Smooth muscle cell (in vitro differentiated cells): ENCODE results near the gene UBE4A. TPM values are rescaled to one million over a fixed set of nuclear protein-coding genes. Genes with fewer than 3 reads are reported as not detected.
A peak's percentile ranks its signal among the peaks of the same experiment; 100 is the strongest.

Source experiments
- DNase-seq: peaks from one replicate; lab custom pipeline; 2025; ENCODE audit not compliant: unreplicated experiment; lab: John Stamatoyannopoulos, UW
- H2AFZ ChIP-seq: fragments of 200-600 bp; sonication (generic); 2 replicates; pipeline ENCODE4 v1.6.0; 2016; ENCODE audit warnings: antibody characterized with exemption, low read depth, mild to moderate bottlenecking
- H3F3A ChIP-seq: fragments of 200-600 bp; sonication (generic); 2 replicates; pipeline ENCODE4 v1.6.0; 2017; ENCODE audit warnings: antibody characterized with exemption, low read depth
- H3K27ac ChIP-seq: fragments of 200-600 bp; sonication (generic); 2 replicates; pipeline ENCODE4 v1.5.1; 2016; ENCODE audit warnings: low read depth, mild to moderate bottlenecking
- H3K27me3 ChIP-seq: fragments of 200-600 bp; sonication (generic); 2 replicates; pipeline ENCODE4 v1.6.1; 2016; ENCODE audit warnings: low read depth, mild to moderate bottlenecking
- H3K36me3 ChIP-seq: fragments of 200-600 bp; sonication (generic); 2 replicates; pipeline ENCODE4 v1.5.1; 2016; ENCODE audit warnings: low read depth
- H3K4me1 ChIP-seq: fragments of 200-600 bp; sonication (generic); 2 replicates; pipeline ENCODE4 v1.5.1; 2016; ENCODE audit warnings: low read depth
- H3K4me2 ChIP-seq: fragments of 200-600 bp; sonication (generic); 2 replicates; pipeline ENCODE4 v1.6.0; 2016; ENCODE audit warnings: mild to moderate bottlenecking
- H3K4me3 ChIP-seq: fragments of 200-600 bp; sonication (generic); 2 replicates; pipeline ENCODE4 v1.5.1; 2016; ENCODE audit warnings: mild to moderate bottlenecking
- H3K79me2 ChIP-seq: fragments of 200-600 bp; sonication (generic); 2 replicates; pipeline ENCODE4 v1.6.0; 2016; ENCODE audit warnings: low read depth, mild to moderate bottlenecking
- H3K9ac ChIP-seq: fragments of 200-600 bp; sonication (generic); 2 replicates; pipeline ENCODE4 v1.6.0; 2016; ENCODE audit warnings: low read depth
- H3K9me3 ChIP-seq: fragments of 200-600 bp; sonication (generic); replicated peaks from 2 replicates; pipeline ENCODE4 v1.5.1; 2016; ENCODE audit warnings: low read depth
- H4K20me1 ChIP-seq: fragments of 200-600 bp; sonication (generic); 2 replicates; pipeline ENCODE4 v1.6.0; 2016; ENCODE audit warnings: low read depth
- WGBS: methylation state at CpG from one replicate; pipeline ENCODE4 v1.1.7; 2016; ENCODE audit warnings: low lambda C conversion rate; 5-methylcytosine and 5-hydroxymethylcytosine counted together
- polyA plus RNA-seq: library from polyadenylated mRNA; unstranded; fragments of >200 nt; fragmentation: Nextera tagmentation; extraction: Ambion mirVana; gene quantifications from 2 replicates; pipeline ENCODE4 v1.2.1, GENCODE V29; 2016
- total RNA-seq: library from RNA; depleted of rRNA; stranded (reverse); fragments of >200 nt; gene quantifications from 2 replicates; pipeline ENCODE4 v1.2.3, GENCODE V29; 2014
- TF ChIP-seq, protein P1 (sequence below): fragments of 200-600 bp; sonication (generic); IDR thresholded peaks from 2 replicates; pipeline ENCODE4 v1.5.1; 2017; ENCODE audit warnings: borderline replicate concordance, mild to moderate bottlenecking, antibody characterized with exemption; ENCODE audit not compliant: insufficient read depth, poor library complexity, severe bottlenecking

Gene UBE4A
- total and polyA plus RNA-seq, 2 experiments from 2014 or later, result 17.3 to 52.4 TPM

DNA sequence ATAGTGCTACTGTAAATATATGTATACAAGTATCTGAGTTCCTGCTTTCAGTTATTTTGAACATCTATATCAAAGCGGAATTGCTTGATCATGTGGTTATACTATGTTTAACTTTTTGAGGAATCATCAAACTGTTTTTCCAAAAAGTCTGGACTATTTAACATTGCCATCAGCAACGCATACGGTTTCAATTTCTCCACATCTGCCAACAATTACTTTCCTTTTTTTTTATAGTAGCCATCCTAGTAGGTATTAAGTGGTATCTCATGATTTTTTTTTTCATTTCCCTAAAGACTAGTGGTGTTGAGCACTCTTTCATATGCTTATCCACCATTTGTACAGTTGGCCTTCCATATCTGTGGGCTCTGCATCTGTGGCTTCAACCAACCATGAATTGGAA, 1.3 kb upstream of the UBE4A start:
- Histone ChIP-seq H3K79me2 (peaks cover 31% of the 10 kb centered on the region), H3K4me3 (no peak overlapping the region), H3K4me1 (peaks cover 9% of the 10 kb centered on the region), H3F3A (peaks cover 7% of the 10 kb centered on the region), H3K27me3 (no peaks in the 10 kb centered on the region), H3K4me2 (no peak overlapping the region), H3K36me3 (no peaks in the 10 kb centered on the region), H2AFZ (peak overlapping the region; percentile 96), H3K9me3 (no peaks in the 10 kb centered on the region), H3K27ac (no peak overlapping the region), H4K20me1 (peaks cover 16% of the 10 kb centered on the region), H3K9ac (no peak overlapping the region)
- no peak for DNase-seq
- TF ChIP-seq, protein P1, sequence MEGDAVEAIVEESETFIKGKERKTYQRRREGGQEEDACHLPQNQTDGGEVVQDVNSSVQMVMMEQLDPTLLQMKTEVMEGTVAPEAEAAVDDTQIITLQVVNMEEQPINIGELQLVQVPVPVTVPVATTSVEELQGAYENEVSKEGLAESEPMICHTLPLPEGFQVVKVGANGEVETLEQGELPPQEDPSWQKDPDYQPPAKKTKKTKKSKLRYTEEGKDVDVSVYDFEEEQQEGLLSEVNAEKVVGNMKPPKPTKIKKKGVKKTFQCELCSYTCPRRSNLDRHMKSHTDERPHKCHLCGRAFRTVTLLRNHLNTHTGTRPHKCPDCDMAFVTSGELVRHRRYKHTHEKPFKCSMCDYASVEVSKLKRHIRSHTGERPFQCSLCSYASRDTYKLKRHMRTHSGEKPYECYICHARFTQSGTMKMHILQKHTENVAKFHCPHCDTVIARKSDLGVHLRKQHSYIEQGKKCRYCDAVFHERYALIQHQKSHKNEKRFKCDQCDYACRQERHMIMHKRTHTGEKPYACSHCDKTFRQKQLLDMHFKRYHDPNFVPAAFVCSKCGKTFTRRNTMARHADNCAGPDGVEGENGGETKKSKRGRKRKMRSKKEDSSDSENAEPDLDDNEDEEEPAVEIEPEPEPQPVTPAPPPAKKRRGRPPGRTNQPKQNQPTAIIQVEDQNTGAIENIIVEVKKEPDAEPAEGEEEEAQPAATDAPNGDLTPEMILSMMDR, result no peak
- WGBS, result 73% methylated on average over 3 of the region's 3 CpGs

DNA sequence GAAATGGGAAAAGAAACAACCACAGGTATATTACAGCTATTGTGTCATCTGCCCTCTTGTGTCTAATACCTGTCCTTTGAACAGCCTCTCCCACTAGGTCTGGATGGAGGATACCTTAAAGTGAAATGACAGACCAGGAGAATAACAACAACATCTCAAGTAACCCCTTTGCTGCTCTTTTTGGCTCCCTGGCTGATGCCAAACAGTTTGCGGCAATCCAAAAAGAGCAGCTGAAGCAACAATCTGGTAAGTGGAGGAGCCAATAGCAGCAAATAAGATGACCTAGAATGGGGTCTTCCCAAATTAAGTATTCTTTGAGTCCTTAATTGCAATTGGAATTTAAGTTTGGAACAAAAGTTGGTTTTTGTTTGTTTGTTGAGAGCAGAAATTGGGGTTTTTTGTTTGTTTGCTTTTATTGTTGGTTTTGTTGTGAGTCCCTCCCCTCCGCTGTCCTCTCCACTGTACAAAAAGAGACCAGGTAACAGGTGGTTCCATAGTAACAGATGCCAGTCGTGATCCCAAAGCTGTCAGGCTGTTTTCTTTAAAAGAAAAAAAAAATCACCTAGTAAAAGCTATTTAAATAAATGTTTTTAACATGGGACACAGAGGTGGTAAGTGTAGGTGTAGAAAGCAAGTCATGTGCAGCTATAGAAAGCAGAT, 5.7 kb downstream of the UBE4A start:
- H3K9me3 ChIP-seq, result no peaks in the 10 kb centered on the region
- peaks cover 32% of the 10 kb centered on the region for H3K79me2 ChIP-seq
- peaks cover 30% of the 10 kb centered on the region for H4K20me1 ChIP-seq
- DNase-seq, result no peak
- H3F3A ChIP-seq, result no peaks in the 10 kb centered on the region
- TF ChIP-seq, protein P1, result no peak
- WGBS, result 97% methylated on average over 3 of the region's 3 CpGs
- H3K27me3 ChIP-seq, result no peaks in the 10 kb centered on the region
- H3K4me2 ChIP-seq, result no peak overlapping the region
- no peak overlapping the region for H3K9ac ChIP-seq
- peaks cover 24% of the 10 kb centered on the region for H3K36me3 ChIP-seq
- no peak overlapping the region for H3K4me3 ChIP-seq
- H2AFZ ChIP-seq, result no peak overlapping the region
- no peak overlapping the region for H3K27ac ChIP-seq
- peaks cover 7% of the 10 kb centered on the region for H3K4me1 ChIP-seq

DNA sequence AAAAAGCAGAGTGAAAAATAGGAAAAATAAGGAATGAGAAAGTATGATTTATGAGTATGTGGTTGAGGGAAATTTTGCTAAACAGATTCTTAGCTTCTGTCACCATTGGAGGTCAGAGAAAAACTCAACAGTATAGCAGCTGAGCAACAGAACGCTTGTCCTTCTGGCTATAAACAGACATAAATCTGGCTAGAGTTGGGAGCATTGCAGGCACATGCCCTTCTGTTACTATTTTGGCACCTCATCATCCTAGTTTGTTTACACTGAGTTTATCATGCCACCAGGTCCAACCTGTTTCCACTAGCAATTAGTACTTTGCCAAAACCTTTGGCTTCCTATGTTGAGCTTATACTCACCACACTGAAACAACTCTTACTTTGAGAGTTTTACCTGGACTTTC, 6.9 kb downstream of the UBE4A start:
- peaks cover 20% of the 10 kb centered on the region for H3K79me2 ChIP-seq
- no peak overlapping the region for H3K4me2 ChIP-seq
- TF ChIP-seq, protein P1, result no peak
- no peak overlapping the region for H3K4me3 ChIP-seq
- 100% methylated on average over 1 of the region's 1 CpG for WGBS
- no peak overlapping the region for H3K9ac ChIP-seq
- H3F3A ChIP-seq, result no peaks in the 10 kb centered on the region
- no peak overlapping the region for H2AFZ ChIP-seq
- no peaks in the 10 kb centered on the region for H3K27me3 ChIP-seq
- no peaks in the 10 kb centered on the region for H3K9me3 ChIP-seq
- no peak for DNase-seq
- no peak overlapping the region for H3K27ac ChIP-seq
- no peaks in the 10 kb centered on the region for H3K4me1 ChIP-seq
- H4K20me1 ChIP-seq, result peaks cover 22% of the 10 kb centered on the region
- H3K36me3 ChIP-seq, result peaks cover 30% of the 10 kb centered on the region

DNA sequence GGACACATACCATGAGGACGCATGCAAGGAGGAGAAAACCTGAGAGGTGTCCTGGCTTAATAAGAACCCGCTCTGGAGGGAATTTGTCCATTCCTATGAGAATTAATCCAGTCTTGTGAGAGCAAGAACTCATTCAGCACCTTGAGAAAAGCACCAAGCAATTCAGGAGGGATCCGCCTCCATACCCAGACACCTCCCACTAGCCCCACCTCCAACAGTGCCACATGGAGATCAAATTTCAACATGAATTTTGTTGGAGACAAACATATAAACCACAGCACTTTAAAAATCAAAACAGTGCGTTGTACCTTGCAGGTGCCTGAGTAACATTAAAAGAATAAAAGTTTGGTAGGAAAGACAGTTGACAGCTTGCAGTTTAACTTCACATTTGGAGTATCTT, 11.4 kb downstream of the UBE4A start:
- H3K4me1 ChIP-seq, result no peaks in the 10 kb centered on the region
- TF ChIP-seq, protein P1, result no peak
- no peaks in the 10 kb centered on the region for H3K9me3 ChIP-seq
- H4K20me1 ChIP-seq, result no peaks in the 10 kb centered on the region
- 95% methylated on average over 4 of the region's 4 CpGs for WGBS
- no peak overlapping the region for H2AFZ ChIP-seq
- no peak overlapping the region for H3K4me3 ChIP-seq
- peaks cover 50% of the 10 kb centered on the region for H3K36me3 ChIP-seq
- no peaks in the 10 kb centered on the region for H3K27me3 ChIP-seq
- no peak overlapping the region for H3K27ac ChIP-seq
- DNase-seq, result no peak
- H3K9ac ChIP-seq, result no peak overlapping the region
- H3K79me2 ChIP-seq, result no peaks in the 10 kb centered on the region
- H3F3A ChIP-seq, result no peaks in the 10 kb centered on the region
- no peak overlapping the region for H3K4me2 ChIP-seq
